M059J (cell line): Measurements from ENCODE around the gene DND1. TPM values are rescaled to one million over a fixed set of nuclear protein-coding genes. Genes with fewer than 3 reads are reported as not detected.
A peak's percentile ranks its signal among the peaks of the same experiment; 100 is the strongest.
"Not testable (repeated sequence)": the region's sequence is repeated elsewhere in the genome, so short reads cannot be mapped to it uniquely, and the experiment has no call there.

Experiments used
- DNase-seq: peaks from one replicate; pipeline ENCODE4 v3.0.0-alpha.2; 2012; ENCODE audit warnings: low read depth
- total RNA-seq: library from RNA; depleted of rRNA; stranded (reverse); fragments of >200 nt; shearing (Covaris generic); gene quantifications from 2 replicates; pipeline ENCODE4 v1.2.3, GENCODE V29; 2014; rRNA removed

DND1 gene
- total RNA-seq, 1 experiment from 2014 or later = 0.44 TPM

GRCh38 chr5:140631036-140631417 lies 42.3 kb downstream of the DND1 start:
- DNase-seq = no peak

- peak; percentile 93 for DNase-seq
Measured at GRCh38 chr5:140630292-140631035, 42.9 kb downstream of the DND1 start.

GRCh38 chr5:140628711-140629110 lies 44.7 kb downstream of the DND1 start:
- peak; percentile 54 for DNase-seq

- DNase-seq = no peak
Measured at GRCh38 chr5:140627972-140628371, 45.4 kb downstream of the DND1 start.

GRCh38 chr5:140624886-140625285 lies 48.5 kb downstream of the DND1 start:
- DNase-seq = peak; percentile 75

GRCh38 chr5:140623061-140623460 lies 50.3 kb downstream of the DND1 start:
- DNase-seq = not testable (repeated sequence)

GRCh38 chr5:140622301-140622700 lies 51.1 kb downstream of the DND1 start:
- no peak for DNase-seq

Other genes with a start within 250 kb of the DND1 start
- gene EIF4EBP3, start 125.9 kb downstream of the DND1 start, total RNA-seq = not detected in 2 replicates
- gene SRA1, start 116.1 kb downstream of the DND1 start, total RNA-seq = 48.5 and 55.9 TPM in 2 replicates
- 0.54 and 3.4 TPM in 2 replicates for gene APBB3, start 109.0 kb downstream of the DND1 start, total RNA-seq
- gene SLC35A4, start 108.7 kb downstream of the DND1 start, total RNA-seq = 29.4 and 33.5 TPM in 2 replicates
- gene CD14, start 40.4 kb downstream of the DND1 start, total RNA-seq = 0.47 TPM in 1 of 2 replicates, not detected in the other
- 15.2 and 32.7 TPM in 2 replicates for gene TMCO6, start 34.1 kb downstream of the DND1 start, total RNA-seq
- gene NDUFA2, start 25.9 kb downstream of the DND1 start, total RNA-seq = 87.2 and 106 TPM in 2 replicates
- gene IK, start 25.7 kb downstream of the DND1 start, total RNA-seq = 96.8 and 118 TPM in 2 replicates
- gene WDR55, start 8.7 kb downstream of the DND1 start, total RNA-seq = 11.7 and 26.5 TPM in 2 replicates
- 36.8 and 58.1 TPM in 2 replicates for gene HARS1, start 17.8 kb upstream of the DND1 start, total RNA-seq
- gene HARS2, start 17.9 kb upstream of the DND1 start, total RNA-seq = 29.6 and 36.7 TPM in 2 replicates
- gene ZMAT2, start 26.9 kb upstream of the DND1 start, total RNA-seq = 68.0 and 71.3 TPM in 2 replicates
- 0.05 TPM in 1 of 2 replicates, not detected in the other for gene PCDHA1, start 112.6 kb upstream of the DND1 start, total RNA-seq
- not detected in 2 replicates for gene PCDHA2, start 121.3 kb upstream of the DND1 start, total RNA-seq
- gene PCDHA3, start 127.5 kb upstream of the DND1 start, total RNA-seq = not detected in 2 replicates
- not detected in 2 replicates for gene PCDHA4, start 133.5 kb upstream of the DND1 start, total RNA-seq
- not detected in 2 replicates for gene PCDHA5, start 148.0 kb upstream of the DND1 start, total RNA-seq
- not detected in 2 replicates for gene PCDHA6, start 154.4 kb upstream of the DND1 start, total RNA-seq
- gene PCDHA7, start 160.7 kb upstream of the DND1 start, total RNA-seq = 0.02 TPM in 1 of 2 replicates, not detected in the other
- gene PCDHA8, start 167.6 kb upstream of the DND1 start, total RNA-seq = not detected in 2 replicates
- not detected in 2 replicates for gene PCDHA9, start 174.8 kb upstream of the DND1 start, total RNA-seq
- gene PCDHA10, start 182.3 kb upstream of the DND1 start, total RNA-seq = not detected in 2 replicates
- 0.07 and 0.27 TPM in 2 replicates for gene PCDHA11, start 195.4 kb upstream of the DND1 start, total RNA-seq
- gene PCDHA12, start 201.7 kb upstream of the DND1 start, total RNA-seq = not detected in 2 replicates
- gene PCDHA13, start 208.5 kb upstream of the DND1 start, total RNA-seq = not detected in 2 replicates